Activated CD8-positive, alpha-beta T cell treated with anti-CD3 and anti-CD28 coated beads, Interleukin-2, amount 10 ng/mL, durations not matched to agents 7 days and 5 days (primary cell): ENCODE measurements around the gene CLEC1B. TPM values are rescaled to one million over a fixed set of nuclear protein-coding genes. Genes with fewer than 3 reads are reported as not detected.
"Not testable (repeated sequence)": the region's sequence is repeated elsewhere in the genome, so short reads cannot be mapped to it uniquely, and the experiment has no call there.

ENCODE experiments used
- ATAC-seq: fragments of 150-1000 bp; cut with Tn5 transposase; one replicate; pipeline ENCODE4 v1.10.0; 2021; ENCODE audit warnings: moderate library complexity
- CTCF ChIA-PET: fragments of 350-600 bp; sonication (Branson Sonifier 250); formaldehyde crosslinking; loops from one replicate; lab custom pipeline; 2021; ENCODE audit warnings: antibody characterized with exemption; lab: Charles Lee
- POLR2A ChIA-PET: fragments of 350-600 bp; sonication (Branson Sonifier 250); formaldehyde crosslinking; loops from one replicate; lab custom pipeline; 2021; ENCODE audit warnings: antibody characterized with exemption; lab: Charles Lee
- DNase-seq: peaks from one replicate; pipeline ENCODE4 v3.0.0-alpha.2; 2020
- H3K27ac Mint-ChIP-seq: one replicate; pipeline ENCODE4 v1.8.0; 2021; ENCODE audit warnings: mild to moderate bottlenecking, mixed read lengths
- H3K27me3 Mint-ChIP-seq: one replicate; pipeline ENCODE4 v1.8.0; 2021; ENCODE audit warnings: low read depth, mixed read lengths
- H3K36me3 Mint-ChIP-seq: one replicate; pipeline ENCODE4 v1.8.0; 2021; ENCODE audit warnings: low read depth, mixed read lengths
- H3K4me1 Mint-ChIP-seq: one replicate; pipeline ENCODE4 v1.8.0; 2021; ENCODE audit warnings: low read depth, mixed read lengths
- H3K4me3 Mint-ChIP-seq: one replicate; pipeline ENCODE4 v1.8.0; 2021; ENCODE audit warnings: mild to moderate bottlenecking, mixed read lengths
- H3K9me3 Mint-ChIP-seq: one replicate; pipeline ENCODE4 v1.8.0; 2022; ENCODE audit warnings: mixed read lengths; ENCODE audit not compliant: insufficient read depth
- total RNA-seq, 2 experiments: library from RNA; stranded (reverse); gene quantifications; one replicate each; pipeline ENCODE4 v1.2.3, GENCODE V29; 2021

CLEC1B gene
- total RNA-seq: not detected

GRCh38 chr12:9999016-9999415, at the start of gene CLEC1B:
Gene CLEC1B (minus strand): TSS chr12:9999121. CDS start chr12:9999100, 21 bp downstream.
- no peak within 1 kb of the TSS for H3K27ac Mint-ChIP-seq
- ChIA-PET POLR2A (no interaction called here), CTCF (interaction anchor here (1.4 to 1.7 kb wide), 3 partner anchors 58 to 249 kb away, joined by 5 to 11 read pairs (median 5); no protein-coding TSS in a partner anchor)
- DNase-seq (no peak), ATAC-seq (no peak)
- peaks cover 43% of the 10 kb centered on the region for H3K27me3 Mint-ChIP-seq
- no peaks in the 10 kb centered on the region for H3K36me3 Mint-ChIP-seq
- H3K4me3 Mint-ChIP-seq: no peak within 1 kb of the TSS
- no peaks in the 10 kb centered on the region for H3K9me3 Mint-ChIP-seq
- H3K4me1 Mint-ChIP-seq: no peaks in the 10 kb centered on the region

GRCh38 chr12:10048526-10048925, 49.6 kb upstream of the CLEC1B start:
- ChIA-PET POLR2A (interaction anchor here (0.6 kb wide), 1 partner anchor 48 kb away, joined by 3 read pairs; no protein-coding TSS in a partner anchor), CTCF (interaction anchor here (0.6 to 0.9 kb wide), 4 partner anchors 10 to 785 kb away, joined by 3 read pairs; no protein-coding TSS in a partner anchor)
- H3K27ac Mint-ChIP-seq: no peak overlapping the region
- no peak for ATAC-seq
- H3K4me3 Mint-ChIP-seq: no peak overlapping the region
- no peaks in the 10 kb centered on the region for H3K9me3 Mint-ChIP-seq
- H3K36me3 Mint-ChIP-seq: no peaks in the 10 kb centered on the region
- H3K27me3 Mint-ChIP-seq: peaks cover 24% of the 10 kb centered on the region
- no peak for DNase-seq
- H3K4me1 Mint-ChIP-seq: peaks cover 8% of the 10 kb centered on the region

DNA sequence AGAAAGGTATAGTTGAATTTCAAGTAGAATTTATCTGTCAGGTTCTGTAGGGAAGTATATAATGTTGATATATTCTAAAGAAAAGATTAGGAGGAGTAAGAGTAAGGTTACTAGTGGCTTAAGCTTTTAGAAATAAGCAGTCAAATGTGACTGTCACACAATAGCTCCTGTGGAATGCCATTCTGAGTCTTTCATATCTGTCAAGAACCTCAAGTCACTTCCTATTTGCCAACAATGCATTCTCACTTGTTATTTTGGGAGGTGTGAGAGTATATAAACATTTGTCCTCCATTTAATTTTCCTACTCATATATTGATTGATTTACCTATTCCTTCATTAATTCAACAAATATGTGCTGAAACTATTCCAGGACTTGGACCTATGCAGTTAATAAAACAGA, 43.2 kb upstream of the CLEC1B start:
- Mint-ChIP-seq H3K4me1 (no peaks in the 10 kb centered on the region), H3K36me3 (no peaks in the 10 kb centered on the region), H3K27ac (no peak overlapping the region), H3K27me3 (peaks cover 27% of the 10 kb centered on the region), H3K9me3 (no peaks in the 10 kb centered on the region), H3K4me3 (no peak overlapping the region)
- DNase-seq: no peak
- no peak for ATAC-seq
- POLR2A ChIA-PET: interaction anchor here (0.6 kb wide), 1 partner anchor 539 kb away, joined by 3 read pairs; no protein-coding TSS in a partner anchor
- CTCF ChIA-PET: interaction anchor here (1.2 to 1.6 kb wide), 5 partner anchors 8 to 708 kb away, joined by 3 to 6 read pairs (median 3); no protein-coding TSS in a partner anchor

DNA sequence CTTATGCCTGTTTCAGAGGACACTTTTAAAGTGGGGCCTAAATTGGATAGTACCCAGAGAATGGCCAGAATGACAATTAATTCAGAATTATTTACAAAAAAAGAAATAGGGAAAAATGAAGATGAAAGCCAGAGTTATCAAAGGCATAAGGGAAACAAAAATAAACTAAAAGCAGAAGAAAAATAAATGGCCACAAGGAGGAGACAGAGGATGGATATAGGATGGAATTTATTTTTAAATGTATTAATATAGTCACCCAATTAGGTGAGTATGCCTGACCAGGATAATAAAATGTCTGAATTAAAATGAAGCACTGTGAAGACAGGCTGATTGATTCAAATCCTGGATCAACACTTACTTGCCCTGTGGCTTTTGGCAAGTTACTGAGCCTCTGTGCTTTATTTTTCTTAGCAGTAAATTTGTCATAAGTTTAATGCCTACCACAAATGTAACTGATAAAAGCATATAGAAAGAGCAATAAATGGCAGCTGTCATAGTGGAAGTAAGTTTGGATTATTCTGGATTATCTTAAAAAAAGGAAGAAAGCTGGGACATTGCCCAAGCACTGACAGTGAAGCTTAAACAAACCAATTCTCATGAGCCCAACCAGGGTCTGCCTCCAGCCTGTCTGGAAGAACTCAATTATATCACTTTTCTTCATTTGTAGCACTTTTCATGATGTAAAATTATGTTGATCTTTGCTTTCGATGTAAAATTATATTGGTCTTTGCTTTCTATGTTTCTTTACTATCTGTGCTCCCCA, 35.0 kb upstream of the CLEC1B start:
- Mint-ChIP-seq H3K4me1 (no peaks in the 10 kb centered on the region), H3K9me3 (no peaks in the 10 kb centered on the region), H3K36me3 (no peaks in the 10 kb centered on the region), H3K27me3 (peaks cover 22% of the 10 kb centered on the region), H3K4me3 (no peak overlapping the region), H3K27ac (no peak overlapping the region)
- ATAC-seq (no peak), DNase-seq (no peak)
- ChIA-PET POLR2A (no interaction called here), CTCF (interaction anchor here (0.7 to 1.4 kb wide), 9 partner anchors 9 to 1166 kb away, joined by 3 to 10 read pairs (median 4); no protein-coding TSS in a partner anchor)

GRCh38 chr12:10031771-10032175, 32.9 kb upstream of the CLEC1B start:
- H3K27me3 Mint-ChIP-seq: peaks cover 16% of the 10 kb centered on the region
- H3K9me3 Mint-ChIP-seq: no peaks in the 10 kb centered on the region
- no peak overlapping the region for H3K4me3 Mint-ChIP-seq
- DNase-seq (no peak), ATAC-seq (no peak)
- no peak overlapping the region for H3K27ac Mint-ChIP-seq
- H3K36me3 Mint-ChIP-seq: no peaks in the 10 kb centered on the region
- POLR2A ChIA-PET: interaction anchor here (0.7 kb wide), 2 partner anchors 176 to 218 kb away, joined by 3 read pairs; no protein-coding TSS in a partner anchor
- no peaks in the 10 kb centered on the region for H3K4me1 Mint-ChIP-seq
- CTCF ChIA-PET: no interaction called here

DNA sequence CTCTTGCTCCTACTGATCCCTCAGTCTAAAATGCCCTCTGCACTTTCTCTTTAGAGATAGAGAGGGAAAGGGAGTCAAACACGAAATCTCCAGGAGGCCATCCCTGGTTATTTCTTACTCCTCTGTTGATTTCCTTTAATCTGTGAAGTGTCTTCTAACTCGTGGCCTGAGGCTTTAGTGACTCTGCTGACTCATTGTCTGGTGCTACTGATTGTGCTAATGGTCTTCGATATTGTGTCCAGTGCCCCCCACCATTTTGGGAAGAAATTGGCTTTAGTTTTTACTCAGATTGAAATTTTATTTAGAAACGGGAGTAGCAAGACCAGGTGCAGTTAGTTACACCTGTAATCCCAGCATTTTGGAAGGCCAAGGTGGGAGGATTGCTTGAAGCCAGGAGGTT, 32.4 kb upstream of the CLEC1B start:
- ChIA-PET POLR2A (interaction anchor here (0.7 kb wide), 2 partner anchors 175 to 217 kb away, joined by 3 read pairs; no protein-coding TSS in a partner anchor), CTCF (no interaction called here)
- DNase-seq: no peak
- no peak overlapping the region for H3K27ac Mint-ChIP-seq
- H3K9me3 Mint-ChIP-seq: no peaks in the 10 kb centered on the region
- peaks cover 13% of the 10 kb centered on the region for H3K27me3 Mint-ChIP-seq
- no peaks in the 10 kb centered on the region for H3K36me3 Mint-ChIP-seq
- H3K4me1 Mint-ChIP-seq: no peaks in the 10 kb centered on the region
- no peak for ATAC-seq
- no peak overlapping the region for H3K4me3 Mint-ChIP-seq

- Mint-ChIP-seq H3K4me3 (no peak within 1 kb of the TSS), H3K27ac (no peak within 1 kb of the TSS), H3K27me3 (peaks cover 13% of the 10 kb centered on the region), H3K36me3 (no peaks in the 10 kb centered on the region), H3K4me1 (no peaks in the 10 kb centered on the region), H3K9me3 (no peaks in the 10 kb centered on the region)
- ATAC-seq: no peak
- DNase-seq: no peak
- ChIA-PET CTCF (no interaction called here), POLR2A (no interaction called here)
These were observed 31.5 kb upstream of the CLEC1B start, which contains the start of gene CLEC9A for GRCh38 chr12:10030446-10030845. Gene CLEC9A (plus strand): TSS chr12:10030682. CDS start chr12:10052688, 22,006 bp downstream.

GRCh38 chr12:10027721-10028120, 28.8 kb upstream of the CLEC1B start:
- no peak overlapping the region for H3K27ac Mint-ChIP-seq
- peaks cover 12% of the 10 kb centered on the region for H3K27me3 Mint-ChIP-seq
- H3K9me3 Mint-ChIP-seq: no peaks in the 10 kb centered on the region
- ChIA-PET POLR2A (no interaction called here), CTCF (no interaction called here)
- H3K4me1 Mint-ChIP-seq: no peaks in the 10 kb centered on the region
- ATAC-seq (no peak), DNase-seq (no peak)
- no peak overlapping the region for H3K4me3 Mint-ChIP-seq
- H3K36me3 Mint-ChIP-seq: no peaks in the 10 kb centered on the region

- Mint-ChIP-seq H3K4me3 (no peak overlapping the region), H3K27ac (no peak overlapping the region), H3K4me1 (no peaks in the 10 kb centered on the region), H3K36me3 (no peaks in the 10 kb centered on the region), H3K27me3 (peaks cover 12% of the 10 kb centered on the region), H3K9me3 (no peaks in the 10 kb centered on the region)
- ATAC-seq (no peak), DNase-seq (no peak)
- ChIA-PET CTCF (no interaction called here), POLR2A (no interaction called here)
These were observed 28.4 kb upstream of the CLEC1B start for GRCh38 chr12:10027311-10027710.

- H3K27me3 Mint-ChIP-seq: peaks cover 12% of the 10 kb centered on the region
- H3K4me1 Mint-ChIP-seq, H3K4me3 Mint-ChIP-seq, H3K36me3 Mint-ChIP-seq, DNase-seq, POLR2A ChIA-PET, H3K27ac Mint-ChIP-seq, H3K9me3 Mint-ChIP-seq, ATAC-seq: not testable (repeated sequence)
- CTCF ChIA-PET: interaction anchor here (1.2 kb wide), 1 partner anchor 16 kb away, joined by 6 read pairs; the partner anchor contains the start of gene CLEC12B
These were observed 27.7 kb upstream of the CLEC1B start for GRCh38 chr12:10026666-10027065.

DNA sequence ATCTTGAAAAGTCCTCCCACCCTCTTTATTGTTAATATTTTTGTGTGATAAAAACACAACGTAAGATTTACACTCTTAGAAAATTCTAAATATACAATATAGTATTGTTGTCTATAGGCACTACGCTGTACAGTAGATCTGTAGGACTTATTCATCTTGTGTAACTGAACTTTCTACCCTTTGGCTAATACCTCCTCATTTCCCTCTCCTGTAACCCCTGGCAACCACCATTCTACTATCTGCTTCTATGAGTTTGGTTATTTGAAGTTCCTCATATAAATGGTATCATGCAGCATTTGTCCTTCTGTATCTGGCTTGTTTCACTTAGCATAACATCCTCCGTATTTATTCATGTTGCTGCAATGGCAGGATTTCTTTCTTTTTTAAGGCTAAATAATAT, 26.3 kb upstream of the CLEC1B start:
- Mint-ChIP-seq H3K4me1 (no peaks in the 10 kb centered on the region), H3K9me3 (no peaks in the 10 kb centered on the region), H3K36me3 (no peaks in the 10 kb centered on the region), H3K27ac (no peak overlapping the region), H3K27me3 (peaks cover 14% of the 10 kb centered on the region), H3K4me3 (no peak overlapping the region)
- DNase-seq (no peak), ATAC-seq (no peak)
- POLR2A ChIA-PET: no interaction called here
- CTCF ChIA-PET: interaction anchor here (1.2 to 2.3 kb wide), 2 partner anchors 9 to 15 kb away, joined by 5 to 6 read pairs; partner anchors contain the start of gene CLEC12B

DNA sequence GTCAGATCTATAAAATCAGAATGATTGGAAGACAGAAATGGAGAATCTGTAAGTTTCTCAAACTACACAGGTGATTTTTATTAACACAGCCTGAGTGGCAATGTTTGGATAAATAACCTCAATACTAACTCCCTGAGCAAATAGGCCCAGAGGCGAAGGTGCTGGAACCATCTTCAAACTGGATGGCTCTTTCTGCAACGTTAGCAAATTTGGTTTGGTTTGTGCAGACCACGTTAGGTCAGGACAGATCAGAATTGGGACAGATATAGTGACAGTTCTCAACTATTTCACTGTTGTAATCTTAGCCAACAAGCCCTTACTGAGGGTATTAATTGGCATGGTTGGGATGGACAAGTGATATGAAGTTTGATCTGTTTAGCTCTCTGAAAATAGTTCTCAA, 22.4 kb upstream of the CLEC1B start:
- ChIA-PET CTCF (no interaction called here), POLR2A (no interaction called here)
- no peak for ATAC-seq
- H3K9me3 Mint-ChIP-seq: no peaks in the 10 kb centered on the region
- H3K4me1 Mint-ChIP-seq: no peaks in the 10 kb centered on the region
- no peak overlapping the region for H3K27ac Mint-ChIP-seq
- no peak overlapping the region for H3K4me3 Mint-ChIP-seq
- no peaks in the 10 kb centered on the region for H3K36me3 Mint-ChIP-seq
- peaks cover 8% of the 10 kb centered on the region for H3K27me3 Mint-ChIP-seq
- DNase-seq: no peak
